Measurements from ENCODE around the gene STAP2.

- TF ChIP-seq CTCF (conservative IDR thresholded peaks at IDR 0.05; ENCODE audit: low read depth, low read length), result no peak
- no peak for TF ChIP-seq EZH2phosphoT487 (IDR thresholded peaks at IDR 0.05; ENCODE audit: borderline replicate concordance, low read length)
Observed at GRCh38 chr19:4346020-4346383, 7.4 kb upstream of the STAP2 start.

Measured in PC-3 (cell line).